Activated naive CD8-positive, alpha-beta T cell treated with anti-CD3 and anti-CD28 coated beads, Interleukin-2, amount 50 U/mL, for 24 hours (primary cell): Measurements from ENCODE around the gene OR10A5.
A peak's percentile ranks its signal among the peaks of the same experiment; 100 is the strongest.
"Not testable (repeated sequence)": the region's sequence is repeated elsewhere in the genome, so short reads cannot be mapped to it uniquely, and the experiment has no call there.

Source experiments
- ATAC-seq: fragments of 150-1000 bp; cut with Tn5 transposase; one replicate; pipeline ENCODE4 v1.10.0; 2021
- DNase-seq: peaks from one replicate; pipeline ENCODE4 v3.0.0; 2021
- H3K27ac Mint-ChIP-seq: one replicate; pipeline ENCODE4 v1.8.0; 2021; ENCODE audit warnings: mild to moderate bottlenecking, mixed read lengths
- H3K27me3 Mint-ChIP-seq: one replicate; pipeline ENCODE4 v1.8.0; 2021; ENCODE audit warnings: mixed read lengths
- H3K36me3 Mint-ChIP-seq: one replicate; pipeline ENCODE4 v1.8.0; 2021; ENCODE audit warnings: low read depth, mixed read lengths
- H3K4me1 Mint-ChIP-seq: one replicate; pipeline ENCODE4 v1.8.0; 2021; ENCODE audit warnings: mixed read lengths
- H3K4me3 Mint-ChIP-seq: one replicate; pipeline ENCODE4 v1.8.0; 2021; ENCODE audit warnings: mild to moderate bottlenecking, moderate library complexity, mixed read lengths
- H3K9me3 Mint-ChIP-seq: one replicate; pipeline ENCODE4 v1.8.0; 2021; ENCODE audit warnings: mixed read lengths

The OR10A5 gene

GRCh38 chr11:6850526-6850925 is 5.0 kb downstream of the OR10A5 start:
- H3K36me3 Mint-ChIP-seq: no peaks in the 10 kb centered on the region
- ATAC-seq (no peak), DNase-seq (no peak)
- H3K4me1 Mint-ChIP-seq: no peaks in the 10 kb centered on the region
- peaks cover 3% of the 10 kb centered on the region for H3K27me3 Mint-ChIP-seq
- no peak overlapping the region for H3K27ac Mint-ChIP-seq
- H3K4me3 Mint-ChIP-seq: no peak overlapping the region
- peaks cover 25% of the 10 kb centered on the region for H3K9me3 Mint-ChIP-seq

GRCh38 chr11:6854801-6855200 is 9.3 kb downstream of the OR10A5 start:
- not testable (repeated sequence) for H3K4me1 Mint-ChIP-seq, ATAC-seq, DNase-seq, H3K27me3 Mint-ChIP-seq, H3K27ac Mint-ChIP-seq, H3K36me3 Mint-ChIP-seq, H3K4me3 Mint-ChIP-seq
- H3K9me3 Mint-ChIP-seq: peaks cover 29% of the 10 kb centered on the region

DNA sequence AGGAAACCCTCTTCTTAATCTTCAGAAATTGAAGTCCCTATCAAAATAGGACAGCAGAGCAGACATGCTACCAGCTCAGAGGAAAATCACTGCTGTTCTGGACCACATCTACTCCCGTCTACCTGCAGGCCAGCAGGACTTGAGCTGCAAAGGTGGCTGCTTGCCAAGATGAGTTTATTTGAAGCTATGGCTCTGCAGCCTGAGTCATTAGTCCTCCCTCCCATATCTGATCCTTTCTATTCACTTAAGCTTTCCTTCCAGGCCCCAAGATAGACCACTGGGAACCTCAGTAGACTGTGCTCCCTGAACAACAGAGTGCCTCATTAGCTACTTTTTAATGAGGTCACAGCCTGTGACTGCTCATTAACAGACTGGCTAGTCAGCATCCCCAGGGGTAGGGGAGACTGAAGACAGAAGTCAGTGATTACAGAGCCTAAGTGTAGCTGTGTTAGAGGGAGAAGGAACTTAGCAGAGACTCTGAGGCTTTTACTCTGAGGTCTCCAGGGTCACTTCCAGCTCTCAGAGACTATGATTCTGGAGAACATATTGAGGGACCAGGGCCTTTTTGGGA is 10.6 kb downstream of the OR10A5 start:
- H3K4me1 Mint-ChIP-seq: peaks cover 3% of the 10 kb centered on the region
- no peak for ATAC-seq
- H3K9me3 Mint-ChIP-seq: peaks cover 25% of the 10 kb centered on the region
- no peak for DNase-seq
- peaks cover 6% of the 10 kb centered on the region for H3K27me3 Mint-ChIP-seq
- no peak overlapping the region for H3K27ac Mint-ChIP-seq
- H3K36me3 Mint-ChIP-seq: no peaks in the 10 kb centered on the region
- H3K4me3 Mint-ChIP-seq: no peak overlapping the region

DNA sequence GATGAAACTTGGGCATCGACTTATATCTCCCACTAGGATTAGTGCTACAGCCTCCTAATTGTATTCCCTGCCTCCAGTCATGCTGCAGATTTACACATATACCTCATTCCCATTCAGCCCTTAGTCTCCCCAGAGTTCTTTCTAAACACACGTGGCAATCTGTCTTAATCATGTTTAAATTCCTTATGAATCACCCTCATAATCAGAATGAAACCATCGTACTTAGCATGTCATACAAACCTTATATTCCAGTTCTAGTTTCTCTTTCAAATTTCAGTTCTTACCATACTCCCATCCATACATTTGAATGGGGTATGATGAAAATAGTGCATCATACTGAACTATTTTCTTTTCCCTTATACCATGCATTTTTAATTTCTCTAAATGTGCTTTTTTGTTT is 11.4 kb downstream of the OR10A5 start:
- H3K9me3 Mint-ChIP-seq: peaks cover 20% of the 10 kb centered on the region
- H3K27ac Mint-ChIP-seq: no peak overlapping the region
- peaks cover 3% of the 10 kb centered on the region for H3K4me1 Mint-ChIP-seq
- no peaks in the 10 kb centered on the region for H3K36me3 Mint-ChIP-seq
- ATAC-seq (peak; percentile 63), DNase-seq (no peak)
- H3K4me3 Mint-ChIP-seq: no peak overlapping the region
- peaks cover 12% of the 10 kb centered on the region for H3K27me3 Mint-ChIP-seq

DNA sequence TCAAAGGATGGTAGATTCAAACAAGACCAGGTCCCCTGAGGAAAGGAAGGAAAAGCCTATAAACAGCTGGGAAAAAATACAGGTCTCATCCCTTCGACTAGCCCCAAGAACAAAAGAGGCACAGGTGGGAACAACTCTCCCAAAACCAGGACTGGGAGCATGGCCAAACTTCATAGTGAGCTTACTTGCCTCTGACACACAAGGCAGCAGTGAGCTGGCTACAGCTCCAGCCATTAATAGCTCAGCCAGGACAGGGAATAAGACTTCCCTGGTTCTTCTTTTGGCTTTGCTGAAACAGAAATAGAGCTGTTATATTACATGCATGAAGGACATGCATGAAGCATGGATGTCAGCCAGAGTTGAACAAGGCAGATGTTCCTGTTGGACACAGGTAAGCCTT is 17.5 kb downstream of the OR10A5 start, which contains the start of gene OR10A2:
TSS of gene OR10A2 (plus strand) at position 97 of the 400 bp plus-strand sequence. CDS start 6,698 bp downstream, outside the sequence.
- ATAC-seq (no peak), DNase-seq (no peak)
- Mint-ChIP-seq H3K36me3 (no peaks in the 10 kb centered on the region), H3K27me3 (peaks cover 12% of the 10 kb centered on the region), H3K27ac (no peak within 1 kb of the TSS), H3K9me3 (peaks cover 4% of the 10 kb centered on the region), H3K4me3 (no peak within 1 kb of the TSS), H3K4me1 (no peaks in the 10 kb centered on the region)

DNA sequence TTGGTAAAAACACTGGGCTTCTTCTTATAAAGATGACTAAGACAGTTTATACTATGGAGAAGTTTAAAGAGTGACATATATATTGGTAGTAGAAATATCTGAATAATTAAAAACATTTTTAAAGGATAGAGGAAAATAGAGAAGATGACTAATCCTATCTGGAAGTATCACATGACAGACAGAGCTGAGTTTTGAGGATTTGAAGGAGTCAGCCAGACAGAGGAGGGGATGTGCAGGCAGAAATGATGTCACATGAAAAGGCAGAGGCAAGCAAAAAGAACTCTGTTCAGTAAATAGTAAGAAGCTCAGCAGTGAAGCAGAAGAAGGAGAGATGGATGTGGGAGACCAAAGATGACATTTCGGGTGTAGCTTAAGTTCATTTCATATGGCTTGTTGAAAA is 19.0 kb downstream of the OR10A5 start:
- DNase-seq: no peak
- Mint-ChIP-seq H3K4me3 (no peak overlapping the region), H3K9me3 (peaks cover 3% of the 10 kb centered on the region), H3K4me1 (no peaks in the 10 kb centered on the region), H3K27me3 (peaks cover 12% of the 10 kb centered on the region), H3K36me3 (no peaks in the 10 kb centered on the region), H3K27ac (no peak overlapping the region)
- no peak for ATAC-seq

DNA sequence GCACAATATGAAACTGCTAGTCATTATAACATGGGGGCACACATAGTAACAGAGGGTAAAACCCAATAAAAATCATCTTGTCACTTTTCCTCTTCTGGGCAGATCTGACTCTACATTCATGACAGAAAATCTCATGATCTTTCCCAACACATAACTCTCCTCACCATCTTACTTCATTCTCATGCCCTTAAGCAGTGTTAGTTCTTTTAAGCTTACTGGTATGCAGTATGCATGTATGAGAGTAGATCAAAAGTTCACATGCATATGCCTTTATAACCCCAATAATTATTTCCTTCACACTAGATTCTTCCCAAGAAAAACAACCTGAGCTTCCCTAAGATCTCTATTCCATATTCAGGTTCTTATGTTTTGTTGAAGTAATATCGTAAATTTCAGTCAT is 25.8 kb downstream of the OR10A5 start:
- no peak overlapping the region for H3K27ac Mint-ChIP-seq
- DNase-seq (no peak), ATAC-seq (no peak)
- no peaks in the 10 kb centered on the region for H3K9me3 Mint-ChIP-seq
- no peaks in the 10 kb centered on the region for H3K36me3 Mint-ChIP-seq
- peaks cover 6% of the 10 kb centered on the region for H3K27me3 Mint-ChIP-seq
- no peak overlapping the region for H3K4me3 Mint-ChIP-seq
- no peaks in the 10 kb centered on the region for H3K4me1 Mint-ChIP-seq

GRCh38 chr11:6875761-6876160 is 30.3 kb downstream of the OR10A5 start:
- Mint-ChIP-seq H3K27ac (no peak overlapping the region), H3K27me3 (peaks cover 6% of the 10 kb centered on the region), H3K36me3 (no peaks in the 10 kb centered on the region), H3K4me1 (no peaks in the 10 kb centered on the region), H3K9me3 (no peaks in the 10 kb centered on the region), H3K4me3 (no peak overlapping the region)
- DNase-seq (no peak), ATAC-seq (no peak)

DNA sequence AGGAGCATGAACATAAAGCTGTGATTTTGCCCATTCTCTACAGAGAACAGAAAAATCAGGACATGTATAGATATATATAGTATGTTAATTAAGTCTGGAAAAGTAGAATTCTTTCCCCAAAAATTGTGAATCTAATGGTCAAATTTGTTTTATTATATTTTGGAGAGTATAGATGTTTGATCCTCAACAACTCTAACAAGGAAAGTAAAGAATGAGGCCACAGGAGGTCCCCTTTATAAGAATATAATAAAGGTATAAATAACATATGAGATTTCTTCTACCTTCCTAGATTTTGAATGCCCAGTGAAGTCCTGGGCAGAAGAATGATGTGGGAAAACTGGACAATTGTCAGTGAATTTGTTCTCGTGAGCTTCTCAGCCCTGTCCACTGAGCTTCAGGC is 30.8 kb downstream of the OR10A5 start, which contains the start of gene OR10A4:
TSS of gene OR10A4 (plus strand) at position 301 of the 400 bp plus-strand sequence. CDS start at position 324, 23 bp downstream.
- DNase-seq (no peak), ATAC-seq (no peak)
- no peaks in the 10 kb centered on the region for H3K4me1 Mint-ChIP-seq
- H3K27me3 Mint-ChIP-seq: peaks cover 7% of the 10 kb centered on the region
- no peak within 1 kb of the TSS for H3K27ac Mint-ChIP-seq
- H3K4me3 Mint-ChIP-seq: no peak within 1 kb of the TSS
- no peaks in the 10 kb centered on the region for H3K36me3 Mint-ChIP-seq
- no peaks in the 10 kb centered on the region for H3K9me3 Mint-ChIP-seq

DNA sequence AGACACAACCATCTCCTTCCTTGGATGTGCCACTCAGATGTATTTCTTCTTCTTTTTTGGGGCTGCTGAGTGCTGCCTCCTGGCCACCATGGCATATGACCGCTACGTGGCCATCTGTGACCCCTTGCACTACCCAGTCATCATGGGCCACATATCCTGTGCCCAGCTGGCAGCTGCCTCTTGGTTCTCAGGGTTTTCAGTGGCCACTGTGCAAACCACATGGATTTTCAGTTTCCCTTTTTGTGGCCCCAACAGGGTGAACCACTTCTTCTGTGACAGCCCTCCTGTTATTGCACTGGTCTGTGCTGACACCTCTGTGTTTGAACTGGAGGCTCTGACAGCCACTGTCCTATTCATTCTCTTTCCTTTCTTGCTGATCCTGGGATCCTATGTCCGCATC is 31.4 kb downstream of the OR10A5 start:
- Mint-ChIP-seq H3K27ac (no peak overlapping the region), H3K27me3 (peaks cover 9% of the 10 kb centered on the region), H3K36me3 (no peaks in the 10 kb centered on the region), H3K9me3 (no peaks in the 10 kb centered on the region), H3K4me1 (no peaks in the 10 kb centered on the region), H3K4me3 (no peak overlapping the region)
- no peak for ATAC-seq
- DNase-seq: no peak

DNA sequence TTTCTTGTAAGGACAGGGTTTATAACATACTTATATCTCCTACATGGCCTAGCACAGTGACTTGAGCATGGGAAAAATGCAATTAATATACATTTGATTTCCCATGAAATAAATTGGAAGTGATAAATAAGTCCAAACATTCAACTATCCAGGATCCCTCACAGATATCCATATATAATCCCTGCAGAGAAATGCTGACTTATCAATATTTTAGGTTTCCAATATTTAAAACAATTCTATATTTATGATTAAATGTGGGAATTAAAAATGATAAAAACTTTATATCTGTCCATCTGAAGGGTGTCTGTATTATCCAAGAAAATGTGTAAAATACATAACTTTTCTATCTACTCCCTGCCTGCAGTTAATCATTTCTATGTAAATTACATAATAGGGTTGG is 37.3 kb downstream of the OR10A5 start:
- Mint-ChIP-seq H3K27me3 (peaks cover 18% of the 10 kb centered on the region), H3K4me1 (no peaks in the 10 kb centered on the region), H3K27ac (no peak overlapping the region), H3K4me3 (no peak overlapping the region), H3K9me3 (no peaks in the 10 kb centered on the region), H3K36me3 (no peaks in the 10 kb centered on the region)
- no peak for DNase-seq
- ATAC-seq: no peak

GRCh38 chr11:6887711-6888110 is 42.2 kb downstream of the OR10A5 start:
- H3K27ac Mint-ChIP-seq, H3K9me3 Mint-ChIP-seq, H3K4me3 Mint-ChIP-seq, ATAC-seq, DNase-seq, H3K4me1 Mint-ChIP-seq, H3K36me3 Mint-ChIP-seq: not testable (repeated sequence)
- peaks cover 11% of the 10 kb centered on the region for H3K27me3 Mint-ChIP-seq

- DNase-seq (no peak), ATAC-seq (no peak)
- no peak overlapping the region for H3K4me3 Mint-ChIP-seq
- no peak overlapping the region for H3K27ac Mint-ChIP-seq
- no peaks in the 10 kb centered on the region for H3K4me1 Mint-ChIP-seq
- H3K36me3 Mint-ChIP-seq: no peaks in the 10 kb centered on the region
- peaks cover 7% of the 10 kb centered on the region for H3K27me3 Mint-ChIP-seq
- H3K9me3 Mint-ChIP-seq: no peaks in the 10 kb centered on the region
These were observed 43.3 kb downstream of the OR10A5 start for GRCh38 chr11:6888830-6889229.

DNA sequence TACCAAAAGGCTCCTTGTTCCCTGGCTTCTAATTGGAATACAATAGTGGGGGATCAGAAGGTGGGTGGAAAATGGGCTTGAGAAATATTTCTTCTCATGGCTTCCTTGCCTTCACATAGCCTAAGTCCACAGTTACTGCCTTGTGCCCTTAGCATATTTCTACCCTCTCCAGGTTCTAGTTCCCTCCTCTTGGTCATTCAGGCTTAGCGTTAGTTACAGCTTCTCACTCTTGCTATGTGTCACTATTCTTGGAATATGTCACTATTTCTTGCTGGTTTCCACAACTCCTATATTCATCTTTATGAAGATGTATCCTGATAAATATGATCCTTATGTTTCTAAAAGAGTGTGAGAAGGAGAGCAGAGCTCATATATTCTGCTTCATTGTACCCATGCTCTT is 44.4 kb downstream of the OR10A5 start:
- no peak for DNase-seq
- no peak overlapping the region for H3K27ac Mint-ChIP-seq
- no peaks in the 10 kb centered on the region for H3K9me3 Mint-ChIP-seq
- H3K27me3 Mint-ChIP-seq: peaks cover 4% of the 10 kb centered on the region
- ATAC-seq: no peak
- H3K4me3 Mint-ChIP-seq: no peak overlapping the region
- no peaks in the 10 kb centered on the region for H3K4me1 Mint-ChIP-seq
- no peaks in the 10 kb centered on the region for H3K36me3 Mint-ChIP-seq

DNA sequence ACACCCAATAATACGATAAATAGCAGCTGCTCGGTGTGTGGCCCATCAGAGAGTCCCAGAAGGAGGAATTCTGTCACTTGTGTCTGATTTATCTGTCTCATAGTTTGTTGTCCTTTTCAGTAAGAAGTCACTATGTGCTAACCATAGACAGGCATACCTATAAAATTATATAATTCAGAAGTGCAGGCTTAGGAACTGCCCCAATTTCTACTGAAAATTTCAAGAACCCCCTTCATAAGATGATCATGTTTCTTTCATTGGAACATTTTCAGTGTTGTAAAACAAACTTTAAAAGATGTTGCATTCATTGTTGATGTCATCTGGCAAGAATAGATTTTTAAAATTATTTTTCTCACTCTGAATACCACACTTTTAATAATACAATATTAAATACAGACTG is 46.9 kb downstream of the OR10A5 start, which contains the start of gene OR2D2:
TSS of gene OR2D2 (minus strand) at position 101 of the 400 bp plus-strand sequence. CDS start at position 101, 0 bp downstream.
- H3K27me3 Mint-ChIP-seq: peaks cover 4% of the 10 kb centered on the region
- H3K4me1 Mint-ChIP-seq: no peaks in the 10 kb centered on the region
- H3K9me3 Mint-ChIP-seq: no peaks in the 10 kb centered on the region
- DNase-seq (no peak), ATAC-seq (no peak)
- no peaks in the 10 kb centered on the region for H3K36me3 Mint-ChIP-seq
- H3K4me3 Mint-ChIP-seq: no peak within 1 kb of the TSS
- no peak within 1 kb of the TSS for H3K27ac Mint-ChIP-seq

DNA sequence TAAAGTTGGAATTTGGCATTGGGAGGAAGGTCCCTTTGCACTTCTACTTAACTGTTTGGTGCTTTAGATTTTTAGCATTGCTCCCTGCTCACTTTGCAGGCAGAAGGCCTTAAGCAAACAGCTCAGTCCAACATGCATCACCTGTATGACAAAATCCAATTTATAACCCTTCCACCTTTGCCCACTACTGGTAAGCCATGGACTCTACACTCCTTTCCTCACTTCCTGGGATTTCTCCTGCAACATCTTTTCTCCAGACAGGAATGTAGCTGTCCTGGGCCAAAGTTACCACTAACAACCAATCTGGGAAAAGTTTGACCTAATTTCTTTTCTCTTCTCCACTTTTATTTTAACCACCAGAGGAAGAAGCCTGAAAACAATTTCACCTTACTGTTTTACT is 48.6 kb downstream of the OR10A5 start:
- DNase-seq: no peak
- no peaks in the 10 kb centered on the region for H3K36me3 Mint-ChIP-seq
- no peak overlapping the region for H3K27ac Mint-ChIP-seq
- no peaks in the 10 kb centered on the region for H3K9me3 Mint-ChIP-seq
- ATAC-seq: no peak
- no peaks in the 10 kb centered on the region for H3K4me1 Mint-ChIP-seq
- H3K4me3 Mint-ChIP-seq: no peak overlapping the region
- H3K27me3 Mint-ChIP-seq: peaks cover 8% of the 10 kb centered on the region
